A549 (cell line): ENCODE data around the gene TJP2.

Experiments used
- CBX8 ChIP-seq: fragments of 200-600 bp; sonication (generic); IDR thresholded peaks from 2 replicates; pipeline ENCODE4 v1.6.1; 2016
- CTCF ChIP-seq: fragments of >200 bp; sonication (Bioruptor Twin); formaldehyde crosslinking; IDR thresholded peaks from 3 replicates; pipeline ENCODE4 v1.5.1; 2016
- ELK1 ChIP-seq: fragments of 150-350 bp; IDR thresholded peaks from 2 replicates; pipeline ENCODE4 v1.6.1; 2014; ENCODE audit warnings: low read depth, mild to moderate bottlenecking, low read length
- EP300 ChIP-seq, 2 experiments: fragments of >200 bp; sonication (Bioruptor Twin); formaldehyde crosslinking; IDR thresholded peaks; 2 replicates in 1 of 2; 3 replicates in 1 of 2; pipeline ENCODE4 v1.6.1; 2016 to 2017
- FOSL2 ChIP-seq, 2 experiments: fragments of 450-650 bp in 1 of 2; fragments of >200 bp in 1 of 2; sonication (Bioruptor Twin) in 1 of 2; formaldehyde crosslinking; IDR thresholded peaks; 2 replicates each; pipeline versions ENCODE4 v1.5.0 to v1.6.1; 2016 to 2020; ENCODE audit warnings: mild to moderate bottlenecking in 1 of 2, moderate library complexity in 1 of 2
- HDAC2 ChIP-seq: fragments of 200-600 bp; sonication (generic); IDR thresholded peaks from 2 replicates; pipeline ENCODE4 v1.6.1; 2016
- JUN ChIP-seq, 2 experiments: fragments of >200 bp; sonication (Bioruptor Twin); formaldehyde crosslinking; IDR thresholded peaks; 2 replicates in 1 of 2; 3 replicates in 1 of 2; pipeline ENCODE4 v1.6.1; 2016 to 2017
- JUNB ChIP-seq: fragments of >200 bp; sonication (Bioruptor Twin); formaldehyde crosslinking; IDR thresholded peaks from 2 replicates; pipeline ENCODE4 v1.6.1; 2016
- MAX ChIP-seq: IDR thresholded peaks from 2 replicates; pipeline ENCODE4 v1.6.1; 2012
- PBX3 ChIP-seq: IDR thresholded peaks from 2 replicates; pipeline ENCODE4 v1.6.1; 2012
- POLR2A ChIP-seq: IDR thresholded peaks from 2 replicates; pipeline ENCODE4 v1.6.1; 2012; ENCODE audit warnings: mild to moderate bottlenecking, low read length
- SMC3 ChIP-seq: fragments of >200 bp; sonication (Bioruptor Twin); formaldehyde crosslinking; IDR thresholded peaks from 3 replicates; pipeline ENCODE4 v1.6.1; 2018; ENCODE audit warnings: inconsistent platforms

- TF ChIP-seq FOSL2 (IDR thresholded peaks at IDR 0.05) (no peak), FOSL2 (CRISPR knock-in tag; IDR thresholded peaks at IDR 0.05) (no peak), MAX (no peak), ELK1 (no peak), JUN (IDR thresholded peaks at IDR 0.05) (no peak), SMC3 (no peak), HDAC2 (no peak), CTCF (no peak), POLR2A (no peak), JUNB (no peak), EP300 (IDR thresholded peaks at IDR 0.05) (no peak), PBX3 (no peak), CBX8 (no peak)
These were observed 37.9 kb upstream of the TJP2 start for GRCh38 chr9:69136185-69136584.
